ENCODE results near the gene ARHGEF11.

The ARHGEF11 gene

GRCh38 chr1:156947818-156948525, 97.6 kb downstream of the ARHGEF11 start:
- no peak for DNase-seq

- DNase-seq, result no peak
These were observed 98.4 kb downstream of the ARHGEF11 start for GRCh38 chr1:156947127-156947526.

GRCh38 chr1:156945881-156946661, 99.5 kb downstream of the ARHGEF11 start:
- no peak for DNase-seq

GRCh38 chr1:156944848-156945247, 100.7 kb downstream of the ARHGEF11 start:
- DNase-seq, result no peak

- DNase-seq, result no peak
These were observed 101.3 kb downstream of the ARHGEF11 start for GRCh38 chr1:156944268-156944667.

- DNase-seq, result no peak
These were observed 101.8 kb downstream of the ARHGEF11 start for GRCh38 chr1:156943756-156944155.

- DNase-seq, result no peak
These were observed 103.0 kb downstream of the ARHGEF11 start for GRCh38 chr1:156942576-156942975.

- no peak for DNase-seq
These were observed 103.4 kb downstream of the ARHGEF11 start for GRCh38 chr1:156942176-156942575.

GRCh38 chr1:156941675-156942074, 103.9 kb downstream of the ARHGEF11 start:
- DNase-seq, result no peak

- no peak for DNase-seq
These were observed 105.7 kb downstream of the ARHGEF11 start for GRCh38 chr1:156939786-156940334.

- DNase-seq, result no peak
These were observed 106.7 kb downstream of the ARHGEF11 start for GRCh38 chr1:156938813-156939212.

GRCh38 chr1:156937883-156938282, 107.7 kb downstream of the ARHGEF11 start:
- no peak for DNase-seq

GRCh38 chr1:156936721-156937220, 108.8 kb downstream of the ARHGEF11 start:
- DNase-seq, result no peak

GRCh38 chr1:156936191-156936590, 109.4 kb downstream of the ARHGEF11 start:
- no peak for DNase-seq

GRCh38 chr1:156935505-156936128, 109.9 kb downstream of the ARHGEF11 start:
- no peak for DNase-seq

- no peak for DNase-seq
These were observed 112.4 kb downstream of the ARHGEF11 start for GRCh38 chr1:156933136-156933535.

GRCh38 chr1:156931974-156932710, 113.4 kb downstream of the ARHGEF11 start:
- no peak for DNase-seq

- no peak for DNase-seq
These were observed 114.2 kb downstream of the ARHGEF11 start for GRCh38 chr1:156931211-156931952.

GRCh38 chr1:156930483-156930882, 115.1 kb downstream of the ARHGEF11 start:
- no peak for DNase-seq

- no peak for DNase-seq
These were observed 115.8 kb downstream of the ARHGEF11 start for GRCh38 chr1:156929596-156930238.

GRCh38 chr1:156928043-156928602, 117.4 kb downstream of the ARHGEF11 start:
- DNase-seq, result no peak
